Kidney (tissue), 14 donors: ENCODE measurements around the gene SLC29A1. TPM values are rescaled to one million over a fixed set of nuclear protein-coding genes. Genes with fewer than 3 reads are reported as not detected.

Experiments used
- DNase-seq, 5 donors: peaks; one replicate each; pipeline ENCODE4 v3.0.0-alpha.2; 2013 to 2020
- FAIRE-seq: peaks from 2 replicates; lab custom pipeline; 2012; peaks lifted over from hg19 to GRCh38; lab: Jason Lieb, UNC
- H3K27ac ChIP-seq, 2 donors: one replicate each; pipeline ENCODE4 v1.7.0; 2013; ENCODE audit warnings: low read depth in 2 of 2, low read length in 2 of 2, inconsistent platforms in 1 of 2
- H3K27me3 ChIP-seq: one replicate; pipeline ENCODE4 v1.7.1; 2013; ENCODE audit warnings: low read length, inconsistent platforms; ENCODE audit not compliant: control insufficient read depth, insufficient read depth
- H3K36me3 ChIP-seq, 3 donors: one replicate each; pipeline versions ENCODE4 v1.7.0 to v1.7.1; 2013; ENCODE audit warnings: low read length in 3 of 3, control low read depth in 1 of 3, inconsistent platforms in 1 of 3; ENCODE audit not compliant: insufficient read depth in 3 of 3, control insufficient read depth in 2 of 3
- H3K4me1 ChIP-seq, 3 donors: one replicate each; pipeline versions ENCODE4 v1.7.0 to v1.7.1; 2013; ENCODE audit warnings: low read length in 3 of 3, inconsistent platforms in 1 of 3, low read depth in 1 of 3; ENCODE audit not compliant: control insufficient read depth in 2 of 3, insufficient read depth in 2 of 3
- H3K4me3 ChIP-seq, 3 donors: one replicate each; pipeline versions ENCODE4 v1.7.0 to v1.8.1; 2013; ENCODE audit warnings: low read length in 3 of 3, control low read depth in 1 of 3, inconsistent platforms in 1 of 3
- H3K9ac ChIP-seq, 3 donors: one replicate each; pipeline versions ENCODE4 v1.7.0 to v1.7.1; 2013; ENCODE audit warnings: low read length in 3 of 3, control low read depth in 1 of 3, inconsistent platforms in 1 of 3
- H3K9me3 ChIP-seq, 3 donors: one replicate each; pipeline versions ENCODE4 v1.7.0 to v1.7.1; 2013; ENCODE audit warnings: low read length in 3 of 3, control low read depth in 1 of 3, inconsistent platforms in 1 of 3; ENCODE audit not compliant: control insufficient read depth in 2 of 3, insufficient read depth in 1 of 3
- CTCF ChIP-seq: IDR thresholded peaks from 3 replicates; pipeline ENCODE4 v1.5.1; 2012; ENCODE audit warnings: mild to moderate bottlenecking, moderate library complexity, borderline replicate concordance; ENCODE audit not compliant: insufficient read depth; ENCODE audit errors: extremely low read depth
- intact Hi-C: fragments of 100-400 bp; cut with DNase I; formaldehyde crosslinking; loops from one replicate; pipeline ENCODE4 v1.11.1; 2022
- polyA plus RNA-seq: library from polyadenylated mRNA; stranded (reverse); fragments of 350-450 nt; fragmentation: Illumina TruSeq; extraction: RNeasy Lipid Tissue Mini Kit (QIAGEN cat#74804); gene quantifications from one replicate; pipeline ENCODE4 v1.2.3, GENCODE V29; 2014; ENCODE audit warnings: low read depth, low replicate concordance; ENCODE audit not compliant: insufficient read depth
- total RNA-seq: library from RNA; stranded (reverse); fragmentation: NEBNext Ultra II Directional; extraction: Animal tissue kit (Norgen Biotek cat#: 25700); gene quantifications from one replicate; pipeline ENCODE4 v1.2.1, GENCODE V29; 2021
- donor health status: control.
- donor health status: control.
- donor health status: control.
- donor health status: control.
- donor health status: control.
- donor health status: DM: yes; HTN: yes; CAD: no.
- donor health status: Normal renal cell carcinoma (clear cell type).

The SLC29A1 gene
- total and polyA plus RNA-seq, 2 donors from 2014 or later = 50.1 to 74.6 TPM

GRCh38 chr6:44271914-44272313, 48.5 kb downstream of the SLC29A1 start:
- H3K9ac ChIP-seq = no peak overlapping the region
- peaks cover 0 to 2% (median 0%) of the 10 kb centered on the region in 3 donors for H3K4me1 ChIP-seq
- FAIRE-seq (no peak), DNase-seq (no peak)
- H3K4me3 ChIP-seq = no peak overlapping the region
- H3K27ac ChIP-seq = no peak overlapping the region
- no peak for TF ChIP-seq CTCF
- intact Hi-C loops = no loop called here
- H3K27me3 ChIP-seq = peaks cover 12% of the 10 kb centered on the region
- H3K36me3 ChIP-seq = no peaks in the 10 kb centered on the region
- H3K9me3 ChIP-seq = no peaks in the 10 kb centered on the region

- intact Hi-C loops = no loop called here
These were observed 49.1 kb downstream of the SLC29A1 start for GRCh38 chr6:44272529-44272928.

DNA sequence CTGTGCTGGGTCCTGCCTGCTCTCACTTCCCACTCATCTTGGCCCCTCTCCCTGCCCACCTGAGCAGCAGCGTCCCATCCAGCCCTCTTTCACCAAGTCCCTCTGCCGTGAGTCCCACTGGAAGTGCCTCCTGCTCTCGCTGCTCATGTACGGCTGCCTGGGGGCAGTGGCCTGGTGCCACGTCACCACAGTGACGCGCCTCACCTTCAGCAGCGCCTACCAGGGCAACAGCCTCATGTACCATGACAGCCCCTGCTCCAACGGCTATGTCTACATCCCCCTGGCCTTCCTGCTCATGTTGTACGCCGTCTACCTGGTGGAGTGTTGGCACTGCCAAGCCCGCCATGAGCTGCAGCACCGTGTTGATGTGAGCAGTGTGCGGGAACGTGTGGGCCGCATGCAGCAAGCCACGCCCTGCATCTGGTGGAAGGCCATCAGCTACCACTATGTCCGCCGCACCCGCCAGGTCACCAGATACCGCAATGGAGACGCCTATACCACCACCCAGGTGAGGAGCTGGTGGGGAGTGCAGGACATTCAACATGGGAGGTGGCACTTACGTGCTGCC, 49.7 kb downstream of the SLC29A1 start:
- no peak for TF ChIP-seq CTCF
- no peak for FAIRE-seq
- intact Hi-C loops = no loop called here
- H3K36me3 ChIP-seq = no peaks in the 10 kb centered on the region
- no peak overlapping the region for H3K9ac ChIP-seq
- H3K4me1 ChIP-seq = peaks cover 0 to 2% (median 0%) of the 10 kb centered on the region in 3 donors
- peaks cover 12% of the 10 kb centered on the region for H3K27me3 ChIP-seq
- no peak for DNase-seq
- H3K4me3 ChIP-seq = no peak overlapping the region
- H3K9me3 ChIP-seq = no peaks in the 10 kb centered on the region
- no peak overlapping the region for H3K27ac ChIP-seq

More at GRCh38 chr6:44272529-44272928, 49.1 kb downstream of the SLC29A1 start:
- no peak overlapping the region for H3K4me3 ChIP-seq
- H3K36me3 ChIP-seq = no peaks in the 10 kb centered on the region
- DNase-seq (no peak), FAIRE-seq (no peak)
- no peak overlapping the region for H3K27ac ChIP-seq
- H3K9me3 ChIP-seq = no peaks in the 10 kb centered on the region
- peaks cover 0 to 2% (median 0%) of the 10 kb centered on the region in 3 donors for H3K4me1 ChIP-seq
- TF ChIP-seq CTCF = no peak
- peaks cover 12% of the 10 kb centered on the region for H3K27me3 ChIP-seq
- no peak overlapping the region for H3K9ac ChIP-seq

- Histone ChIP-seq H3K4me1 (peaks cover 0 to 2% (median 0%) of the 10 kb centered on the region in 3 donors), H3K36me3 (no peaks in the 10 kb centered on the region), H3K4me3 (no peak overlapping the region), H3K9ac (no peak overlapping the region), H3K27ac (no peak overlapping the region), H3K27me3 (peaks cover 14% of the 10 kb centered on the region), H3K9me3 (no peaks in the 10 kb centered on the region)
- DNase-seq (no peak), FAIRE-seq (no peak)
- TF ChIP-seq CTCF = no peak
- intact Hi-C loops = no loop called here
These were observed 50.2 kb downstream of the SLC29A1 start for GRCh38 chr6:44273617-44274016.
